Heart left ventricle (tissue), 16 donors: Measurements from ENCODE around the gene RGS9. TPM values are rescaled to one million over a fixed set of nuclear protein-coding genes. Genes with fewer than 3 reads are reported as not detected.
A peak's percentile ranks its signal among the peaks of the same experiment; 100 is the strongest.

ENCODE experiments used
- ATAC-seq, 4 donors: fragments of 200-7000 bp; cut with Tn5 transposase; one replicate each; pipeline ENCODE4 v1.9.1; 2020 to 2022; ENCODE audit warnings: moderate library complexity in 4 of 4, mild to moderate bottlenecking in 3 of 4, moderate number of reproducible peaks in 1 of 4
- DNase-seq, 5 donors: peaks; one replicate each; pipeline ENCODE4 v3.0.0-alpha.2; 2020
- H3K27ac ChIP-seq, 12 donors: fragments of 200-600 bp; sonication (generic) in 4 of 12; one replicate each; pipeline versions ENCODE4 v1.5.0 to v1.8.0; 2016 to 2022; ENCODE audit warnings: mild to moderate bottlenecking in 2 of 12
- H3K27me3 ChIP-seq, 9 donors: fragments of 200-600 bp; sonication (generic) in 2 of 9; one replicate each; pipeline versions ENCODE4 v1.5.1 to v1.8.0; 2016 to 2022; ENCODE audit warnings: mild to moderate bottlenecking in 3 of 9
- H3K36me3 ChIP-seq, 9 donors: fragments of 200-600 bp; sonication (generic) in 2 of 9; one replicate each; pipeline versions ENCODE4 v1.5.0 to v1.8.0; 2018 to 2022; ENCODE audit warnings: mild to moderate bottlenecking in 2 of 9
- H3K4me1 ChIP-seq, 12 donors: fragments of 200-600 bp; sonication (generic) in 4 of 12; one replicate each; pipeline versions ENCODE4 v1.5.0 to v1.8.0; 2016 to 2022; ENCODE audit warnings: mild to moderate bottlenecking in 3 of 12
- H3K4me3 ChIP-seq, 12 donors: fragments of 200-600 bp; sonication (generic) in 4 of 12; one replicate each; pipeline versions ENCODE4 v1.5.0 to v1.8.0; 2017 to 2022; ENCODE audit warnings: mild to moderate bottlenecking in 9 of 12, moderate library complexity in 4 of 12
- H3K9me3 ChIP-seq, 12 donors: fragments of 200-600 bp; sonication (generic) in 4 of 12; one replicate each; pipeline versions ENCODE4 v1.5.0 to v1.8.0; 2016 to 2022; ENCODE audit warnings: mild to moderate bottlenecking in 1 of 12
- POLR2A ChIP-seq, 2 donors: fragments of 450-650 bp; IDR thresholded peaks; one replicate each; pipeline ENCODE4 v1.6.1; 2017; ENCODE audit warnings: antibody characterized with exemption in 2 of 2, mild to moderate bottlenecking in 2 of 2, moderate library complexity in 2 of 2
- WGBS, 4 donors: extraction: QIAGEN DNeasy Blood & Tissue Kit in 2 of 4; methylation state at CpG; one replicate each; pipeline versions ENCODE4 v1.1.5 to v1.1.7; 2013 to 2018; 5-methylcytosine and 5-hydroxymethylcytosine counted together
- intact Hi-C, 10 donors: fragments of 100-400 bp; cut with DNase I; formaldehyde crosslinking; loops; one replicate each; pipeline versions ENCODE4 v1.11.1 to v1.14.2; 2022
- polyA plus RNA-seq, 2 donors: library from polyadenylated mRNA; stranded (reverse); fragments of 200-250 nt; gene quantifications; one replicate each; pipeline ENCODE4 v1.2.3, GENCODE V29; 2013
- total RNA-seq, 9 donors: library from RNA; depleted of rRNA in 2 of 9; stranded (reverse); fragments of >200 nt in 2 of 9; fragmentation: NEBNext Ultra II Directional in 3 of 9; extraction: Animal tissue kit (Norgen Biotek cat#: 25700) in 3 of 9; gene quantifications; one replicate each; pipeline versions ENCODE4 v1.1.0 to v1.2.4, GENCODE V29; 2016 to 2023
- TF ChIP-seq, protein P1 (sequence below), 12 donors: fragments of 200-600 bp; sonication (generic) in 4 of 12; IDR thresholded peaks; one replicate each; pipeline versions ENCODE4 v1.5.0 to v1.8.0; 2018 to 2022; ENCODE audit warnings: antibody characterized with exemption in 12 of 12, mild to moderate bottlenecking in 5 of 12
- donor health status: ischemic (EF 13 %, LVEDD 7.1; RV severe dilation, severe dysfunction).
- donor health status: healthy with polysubstance abuse.
- donor health status: DM: no; HTN: yes; CAD: no.
- donor health status: DM: no; HTN: no; CAD: no.
- donor health status: ischemic (EF 25% LVEDD 6.9; RV normal size, moderate dysfunction).
- donor health status: ischemic (EF 25% LVEDD 5.7; RV mildly dilated, moderate dysfunction).
- donor health status: healthy.
- donor health status: DM: yes; HTN: yes; CAD: no.
- donor health status: ischemic (EF 35%, LVEDD 5.7; RV mildly dilated, moderate dysfunction).
- donor health status: nonischemic (EF 11% LVEDD 7.7; RV severe dilation, severe dysfunction).
- donor health status: DM: yes; HTN: yes; CAD: no.
- donor health status: PGD.
- donor health status: ischemic (EF 29% LVEDD 5.4; RV normal size, mild dysfunction).
- donor health status: nonischemic (EF 23%, LVEDD 6.1; RV moderate dilation, normal function).

Gene RGS9
- total and polyA plus RNA-seq, 11 donors: 0.68 to 5.1 (median 1.4) TPM

DNA sequence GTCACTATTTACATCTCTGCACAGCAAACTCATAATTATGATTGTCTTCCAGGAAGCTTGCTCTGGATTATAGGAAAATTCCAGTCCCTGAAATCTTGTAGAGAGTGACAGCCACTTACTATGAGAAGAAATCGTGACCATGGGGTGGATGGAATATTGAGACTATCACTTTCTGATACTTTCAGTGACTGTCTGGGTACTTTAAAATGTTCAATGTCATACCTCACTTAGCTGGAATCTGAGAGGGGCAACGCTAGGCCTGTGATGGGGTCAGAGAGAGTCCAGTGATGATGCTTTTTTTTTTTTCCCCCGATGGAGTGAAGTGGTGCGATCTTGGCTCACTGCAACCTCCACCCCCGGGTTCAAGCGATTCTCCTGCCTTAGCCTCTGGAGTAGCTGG lies 32.2 kb upstream of the RGS9 start:
- Histone ChIP-seq H3K9me3 (no peaks in the 10 kb centered on the region), H3K27me3 (no peaks in the 10 kb centered on the region), H3K36me3 (no peaks in the 10 kb centered on the region), H3K4me3 (no peak overlapping the region), H3K27ac (peak overlapping the region in 1 of 12 donors; percentile 44), H3K4me1 (peaks cover 0 to 28% (median 15%) of the 10 kb centered on the region in 12 donors)
- ATAC-seq (no peak), DNase-seq (no peak)
- WGBS, 4 donors: 67 to 74% (median 71%) methylated on average over 6 of the region's 6 CpGs
- intact Hi-C loops: loop anchor here in 9 of 10 donors (5.0 to 10.0 kb wide), 7 partner anchors 43 to 143 kb away; partner anchors contain the start of gene GNA13 (in 1 of the 9)
- TF ChIP-seq POLR2A (IDR thresholded peaks at IDR 0.05): no peak
- TF ChIP-seq, protein P1, sequence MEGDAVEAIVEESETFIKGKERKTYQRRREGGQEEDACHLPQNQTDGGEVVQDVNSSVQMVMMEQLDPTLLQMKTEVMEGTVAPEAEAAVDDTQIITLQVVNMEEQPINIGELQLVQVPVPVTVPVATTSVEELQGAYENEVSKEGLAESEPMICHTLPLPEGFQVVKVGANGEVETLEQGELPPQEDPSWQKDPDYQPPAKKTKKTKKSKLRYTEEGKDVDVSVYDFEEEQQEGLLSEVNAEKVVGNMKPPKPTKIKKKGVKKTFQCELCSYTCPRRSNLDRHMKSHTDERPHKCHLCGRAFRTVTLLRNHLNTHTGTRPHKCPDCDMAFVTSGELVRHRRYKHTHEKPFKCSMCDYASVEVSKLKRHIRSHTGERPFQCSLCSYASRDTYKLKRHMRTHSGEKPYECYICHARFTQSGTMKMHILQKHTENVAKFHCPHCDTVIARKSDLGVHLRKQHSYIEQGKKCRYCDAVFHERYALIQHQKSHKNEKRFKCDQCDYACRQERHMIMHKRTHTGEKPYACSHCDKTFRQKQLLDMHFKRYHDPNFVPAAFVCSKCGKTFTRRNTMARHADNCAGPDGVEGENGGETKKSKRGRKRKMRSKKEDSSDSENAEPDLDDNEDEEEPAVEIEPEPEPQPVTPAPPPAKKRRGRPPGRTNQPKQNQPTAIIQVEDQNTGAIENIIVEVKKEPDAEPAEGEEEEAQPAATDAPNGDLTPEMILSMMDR (IDR thresholded peaks at IDR 0.05): no peak

DNA sequence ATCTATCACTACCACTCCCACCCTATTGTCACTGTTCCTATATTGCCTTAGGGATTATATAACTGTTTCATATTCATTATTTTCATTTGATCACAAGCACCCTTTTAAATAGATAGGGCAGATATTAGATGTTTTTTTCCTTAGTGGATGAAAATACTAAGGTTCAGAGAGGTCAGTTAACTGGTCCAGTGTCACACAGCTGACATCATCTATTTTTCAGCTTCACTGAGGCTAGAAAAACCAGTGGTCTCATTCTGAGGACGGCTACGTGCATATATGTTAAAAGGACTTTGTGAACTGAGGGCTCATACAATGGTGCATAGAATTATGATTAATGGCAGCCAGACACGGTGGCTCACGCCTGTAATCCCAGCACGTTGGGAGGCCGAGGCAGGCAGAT lies 29.0 kb upstream of the RGS9 start:
- Histone ChIP-seq H3K4me1 (peaks cover 0 to 21% (median 10%) of the 10 kb centered on the region in 12 donors), H3K4me3 (no peak overlapping the region), H3K27ac (peak overlapping the region in 1 of 12 donors; percentile 18), H3K36me3 (no peaks in the 10 kb centered on the region), H3K9me3 (no peaks in the 10 kb centered on the region), H3K27me3 (no peaks in the 10 kb centered on the region)
- TF ChIP-seq POLR2A (IDR thresholded peaks at IDR 0.05): no peak
- TF ChIP-seq, protein P1 (IDR thresholded peaks at IDR 0.05): no peak
- intact Hi-C loops: loop anchor here in 4 of 10 donors (5.0 to 10.0 kb wide), 2 partner anchors 133 to 141 kb away; no protein-coding TSS in a partner anchor
- DNase-seq (no peak), ATAC-seq (no peak)
- WGBS, 4 donors: 93 to 99% (median 96%) methylated on average over 6 of the region's 6 CpGs

DNA sequence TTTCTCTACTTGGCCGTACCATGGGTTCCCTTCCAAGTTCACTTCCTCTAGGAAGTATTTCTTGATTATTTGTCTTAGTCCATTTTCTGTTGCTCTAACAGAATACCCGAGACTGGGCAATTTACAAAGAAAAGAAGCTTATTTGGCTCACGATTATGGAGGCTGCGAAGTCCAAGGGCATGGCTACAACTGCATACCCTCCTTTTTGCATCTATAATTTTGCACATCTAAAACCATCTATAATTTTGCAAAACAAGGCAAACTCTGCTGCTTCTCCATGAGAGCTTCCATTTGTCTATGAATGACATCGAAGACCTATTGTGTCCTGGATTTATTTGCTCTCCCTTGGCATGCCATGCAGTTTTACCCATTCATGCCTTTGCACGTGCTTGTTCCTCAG lies 27.6 kb upstream of the RGS9 start:
- H3K4me1 ChIP-seq: peaks cover 0 to 21% (median 10%) of the 10 kb centered on the region in 12 donors
- no peak for TF ChIP-seq POLR2A (IDR thresholded peaks at IDR 0.05)
- TF ChIP-seq, protein P1 (IDR thresholded peaks at IDR 0.05): no peak
- intact Hi-C loops: loop anchor here in 4 of 10 donors (5.0 to 10.0 kb wide), 2 partner anchors 135 to 142 kb away; no protein-coding TSS in a partner anchor
- no peaks in the 10 kb centered on the region for H3K27me3 ChIP-seq
- H3K27ac ChIP-seq: no peak overlapping the region
- H3K4me3 ChIP-seq: no peak overlapping the region
- no peaks in the 10 kb centered on the region for H3K9me3 ChIP-seq
- no peak for DNase-seq
- no peak for ATAC-seq
- no peaks in the 10 kb centered on the region for H3K36me3 ChIP-seq
- 41 to 48% (median 43%) methylated on average over 6 of the region's 6 CpGs for WGBS, 4 donors

DNA sequence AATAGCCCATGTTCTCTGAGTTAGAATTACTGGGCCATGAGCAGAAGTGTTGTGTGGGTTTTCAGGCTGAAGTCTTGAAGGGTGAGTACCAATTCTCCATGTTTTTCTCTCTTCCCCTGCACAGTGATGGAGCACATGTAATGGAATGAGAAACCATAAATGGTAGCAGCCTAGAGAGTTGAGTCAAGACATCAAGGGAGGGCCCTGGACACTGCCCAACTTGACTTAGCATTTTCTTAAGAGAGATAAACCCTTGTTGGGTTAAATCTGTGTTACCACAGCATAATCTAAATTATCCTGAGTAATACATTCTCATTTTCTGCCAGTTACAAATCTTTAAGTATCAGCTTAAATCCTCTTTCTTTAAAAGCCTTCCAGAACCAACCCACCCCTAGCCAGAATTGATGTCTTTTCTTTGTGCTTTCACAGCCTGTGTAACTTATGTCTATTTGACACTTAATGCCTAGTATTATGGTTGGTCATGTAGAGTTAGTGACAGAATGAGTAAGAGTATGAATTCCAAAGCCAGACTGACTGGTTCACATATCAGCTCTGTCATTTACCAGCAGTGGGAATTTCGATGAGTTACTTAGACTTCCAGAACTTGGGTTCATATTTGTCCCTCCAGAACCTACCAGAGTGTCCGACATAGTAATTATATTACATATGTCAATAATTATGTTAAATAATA lies 27.0 kb upstream of the RGS9 start:
- Histone ChIP-seq H3K27ac (no peak overlapping the region), H3K4me3 (no peak overlapping the region), H3K36me3 (no peaks in the 10 kb centered on the region), H3K9me3 (no peaks in the 10 kb centered on the region), H3K27me3 (no peaks in the 10 kb centered on the region), H3K4me1 (peaks cover 0 to 21% (median 10%) of the 10 kb centered on the region in 12 donors)
- DNase-seq: no peak
- intact Hi-C loops: loop anchor here in 4 of 10 donors (5.0 to 10.0 kb wide), 2 partner anchors 135 to 143 kb away; no protein-coding TSS in a partner anchor
- no peak for ATAC-seq
- TF ChIP-seq, protein P1 (IDR thresholded peaks at IDR 0.05): no peak
- no peak for TF ChIP-seq POLR2A (IDR thresholded peaks at IDR 0.05)
- 90 to 93% (median 91%) methylated on average over 2 of the region's 2 CpGs for WGBS, 4 donors
